Small intestine (tissue), 16 donors: ENCODE measurements around the gene COQ8B. TPM values are rescaled to one million over a fixed set of nuclear protein-coding genes. Genes with fewer than 3 reads are reported as not detected.
"Not testable (repeated sequence)": the region's sequence is repeated elsewhere in the genome, so short reads cannot be mapped to it uniquely, and the experiment has no call there.

Experiments
- DNase-seq, 2 donors: peaks; one replicate each; pipeline versions ENCODE4 v3.0.0 to v3.0.0-alpha.2; 2013
- FAIRE-seq: peaks from 2 replicates; lab custom pipeline; 2012; peaks lifted over from hg19 to GRCh38; lab: Jason Lieb, UNC
- H3K27ac ChIP-seq, 3 donors: one replicate each; pipeline ENCODE4 v1.5.1; 2013; ENCODE audit warnings: low read length in 2 of 3, mild to moderate bottlenecking in 2 of 3, control low read depth in 1 of 3, inconsistent platforms in 1 of 3, low read depth in 1 of 3, moderate library complexity in 1 of 3
- H3K27me3 ChIP-seq, 3 donors: one replicate each; pipeline ENCODE4 v1.6.1; 2013; ENCODE audit warnings: low read length in 3 of 3, inconsistent platforms in 1 of 3; ENCODE audit not compliant: control insufficient read depth in 3 of 3, insufficient read depth in 3 of 3
- H3K36me3 ChIP-seq, 3 donors: one replicate each; pipeline ENCODE4 v1.6.1; 2013; ENCODE audit warnings: low read length in 3 of 3, inconsistent platforms in 1 of 3, low read depth in 1 of 3, mild to moderate bottlenecking in 1 of 3, moderate library complexity in 1 of 3; ENCODE audit not compliant: control insufficient read depth in 3 of 3, insufficient read depth in 2 of 3
- H3K4me1 ChIP-seq, 3 donors: one replicate each; pipeline ENCODE4 v1.6.1; 2013; ENCODE audit warnings: low read length in 2 of 3, inconsistent platforms in 1 of 3, low read depth in 1 of 3, mild to moderate bottlenecking in 1 of 3, moderate library complexity in 1 of 3; ENCODE audit not compliant: control insufficient read depth in 3 of 3, insufficient read depth in 2 of 3
- H3K4me3 ChIP-seq, 3 donors: one replicate each; pipeline ENCODE4 v1.5.1; 2013; ENCODE audit warnings: low read length in 3 of 3, control low read depth in 1 of 3, inconsistent platforms in 1 of 3, low read depth in 1 of 3, mild to moderate bottlenecking in 1 of 3, moderate library complexity in 1 of 3
- H3K9me3 ChIP-seq, 2 donors: one replicate each; pipeline ENCODE4 v1.6.1; 2013; ENCODE audit warnings: low read depth in 1 of 2, low read length in 1 of 2; ENCODE audit not compliant: control insufficient read depth in 2 of 2, insufficient read depth in 1 of 2
- WGBS, 3 donors: extraction: QIAGEN DNeasy Blood & Tissue Kit; methylation state at CpG; one replicate each; pipeline ENCODE4 v1.1.7; 2013; 5-methylcytosine and 5-hydroxymethylcytosine counted together
- long read RNA-seq, 10 donors: transcript quantifications; one replicate each; lab custom pipeline, GENCODE V29; 2026
- polyA plus RNA-seq, 4 donors: library from polyadenylated mRNA; stranded (reverse) in 3 of 4; unstranded in 1 of 4; fragments of 200-250 nt in 3 of 4; fragments of 120-200 nt in 1 of 4; gene quantifications; one replicate each; pipeline versions ENCODE4 v1.2.1 to v1.2.3, GENCODE V29; 2013
- donor health status: healthy with polysubstance abuse.
- donor health status: control.
- donor health status: control.
- donor health status: Bipolar disorder and iron deficiency.
- donor health status: healthy.

COQ8B gene
- 10 to 100 TPM; 29.2 to 45.5 (median 42.8) TPM for polyA plus RNA-seq
- long read RNA-seq, donor 1, partial matches to known transcripts, result 0 of 18 reads
- long read RNA-seq, donor 1, other reads (novel, unspliced or antisense), result 15 of 18 reads
- long read RNA-seq, donor 2, partial matches to known transcripts, result 0 of 1 reads
- long read RNA-seq, donor 2, other reads (novel, unspliced or antisense), result 0 of 1 reads
- long read RNA-seq, donor 3, partial matches to known transcripts, result 0 of 2 reads
- long read RNA-seq, donor 3, other reads (novel, unspliced or antisense), result 0 of 2 reads
- long read RNA-seq, donor 4, result 0 reads
- long read RNA-seq, donor 5, result 0 reads
- long read RNA-seq, donor 6, result 0 reads
- long read RNA-seq, donor 7, partial matches to known transcripts, result 0 of 1 reads
- long read RNA-seq, donor 7, other reads (novel, unspliced or antisense), result 0 of 1 reads
- long read RNA-seq, donor 8, result 0 reads
- long read RNA-seq, donor 9, result 0 reads
- long read RNA-seq, donor 10, partial matches to known transcripts, result 0 of 6 reads
- long read RNA-seq, donor 10, other reads (novel, unspliced or antisense), result 5 of 6 reads

DNA sequence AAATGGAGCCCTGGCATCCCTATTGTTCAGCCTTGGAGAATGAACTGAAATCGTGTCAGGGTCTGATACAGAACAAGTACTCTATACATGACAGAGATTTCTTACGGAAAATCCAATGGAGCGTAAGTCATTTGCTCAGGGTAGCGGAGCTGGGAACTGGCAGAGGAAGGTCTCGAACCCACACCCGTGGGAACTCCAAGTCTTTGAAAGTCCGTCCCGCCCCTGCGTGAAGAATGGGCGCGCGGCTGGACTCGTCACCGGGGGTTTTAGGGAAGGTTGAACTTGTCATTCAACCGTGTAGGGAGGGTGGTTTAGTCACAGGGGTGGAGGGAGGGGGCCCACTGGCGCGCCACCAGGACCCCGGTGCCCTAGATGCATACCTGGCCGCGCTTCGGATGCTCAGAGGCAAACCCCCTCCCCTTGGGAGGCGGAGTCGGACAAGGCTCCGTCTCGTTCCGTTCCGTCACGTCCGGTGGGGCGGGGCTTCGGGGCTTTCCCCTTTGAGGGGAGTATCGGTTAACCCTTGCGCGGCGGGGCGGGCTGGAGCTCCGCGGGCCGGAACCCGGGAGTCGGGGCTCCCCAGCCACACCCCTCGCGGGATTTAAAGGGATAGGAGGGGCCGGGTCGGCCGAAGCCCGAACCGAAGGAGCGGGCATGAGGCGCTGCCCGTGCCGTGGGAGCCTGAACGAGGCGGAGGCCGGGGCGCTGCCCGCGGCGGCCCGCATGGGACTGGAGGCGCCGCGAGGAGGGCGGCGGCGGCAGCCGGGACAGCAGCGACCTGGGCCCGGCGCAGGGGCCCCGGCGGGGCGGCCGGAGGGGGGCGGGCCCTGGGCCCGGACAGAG is at the start of gene COQ8B, which contains the start of gene ITPKC:
TSS of gene COQ8B (minus strand) at position 405 of the 843 bp plus-strand sequence. CDS start 2,254 bp downstream, outside the sequence.
TSS of gene ITPKC (plus strand) at position 631 of the 843 bp plus-strand sequence. CDS start at position 655, 24 bp downstream.
- Histone ChIP-seq H3K27ac (peak within 1 kb of the TSS; percentile 98 to 99 (median 99)), H3K9me3 (no peaks in the 10 kb centered on the region), H3K4me3 (peak within 1 kb of the TSS; percentile 88 to 93 (median 88)), H3K4me1 (peaks cover 0 to 39% (median 2%) of the 10 kb centered on the region in 3 donors), H3K36me3 (peaks cover 0 to 33% (median 0%) of the 10 kb centered on the region in 3 donors), H3K27me3 (no peaks in the 10 kb centered on the region)
- peak; percentile 99 to 100 for DNase-seq
- FAIRE-seq, result no peak
- 0% methylated on average over 29 to 76 of the region's 76 CpGs for WGBS, 3 donors

DNA sequence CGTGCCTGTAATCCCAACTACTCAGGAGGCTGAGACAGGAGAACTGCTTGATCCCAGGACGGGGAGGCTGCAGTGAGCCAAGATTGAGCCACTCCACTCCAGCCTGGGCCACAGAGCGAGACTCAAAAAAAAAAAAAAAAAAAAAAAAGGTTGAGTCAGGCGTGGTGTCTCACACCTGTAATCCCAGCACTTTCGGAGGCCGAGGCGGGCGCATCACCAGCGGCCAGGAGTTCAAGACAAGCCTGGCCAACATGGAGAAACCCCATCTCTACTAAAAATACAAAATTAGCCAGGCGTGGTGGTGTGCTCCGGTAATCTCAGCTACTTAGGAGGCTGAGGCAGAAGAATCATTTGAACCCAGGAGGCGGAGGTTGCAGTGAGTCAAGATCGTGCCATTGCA is 49.7 kb upstream of the COQ8B start:
- FAIRE-seq, DNase-seq, H3K4me3 ChIP-seq, H3K9me3 ChIP-seq, H3K27ac ChIP-seq, H3K4me1 ChIP-seq, H3K27me3 ChIP-seq: not testable (repeated sequence)
- peaks cover 28 to 75% (median 40%) of the 10 kb centered on the region in 3 donors for H3K36me3 ChIP-seq
- 95 to 97% (median 97%) methylated on average over 11 to 13 of the region's 13 CpGs for WGBS, 3 donors

DNA sequence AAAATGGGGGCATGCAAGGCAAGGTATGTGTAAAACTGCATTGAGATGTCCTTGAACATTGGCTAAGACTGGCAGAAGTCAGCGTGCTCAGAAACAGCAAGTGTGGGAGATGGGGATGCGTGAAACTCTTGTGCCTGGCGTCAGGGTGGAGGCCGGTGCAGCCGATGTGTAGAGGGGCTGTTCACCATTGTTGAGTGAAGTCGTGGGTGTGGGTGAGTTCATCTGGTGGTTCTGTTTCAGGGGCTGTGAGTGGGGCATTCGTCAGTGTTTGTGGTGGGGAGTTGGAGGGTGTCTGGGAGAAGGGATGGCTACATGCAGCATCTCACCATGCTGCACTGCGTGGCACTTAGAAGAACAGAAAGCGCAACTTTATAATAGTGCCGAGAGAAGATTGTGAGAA is 47.3 kb upstream of the COQ8B start:
- peaks cover 41 to 85% (median 47%) of the 10 kb centered on the region in 3 donors for H3K36me3 ChIP-seq
- no peaks in the 10 kb centered on the region for H3K4me1 ChIP-seq
- no peak for DNase-seq
- no peaks in the 10 kb centered on the region for H3K9me3 ChIP-seq
- no peak overlapping the region for H3K4me3 ChIP-seq
- no peak for FAIRE-seq
- no peaks in the 10 kb centered on the region for H3K27me3 ChIP-seq
- WGBS, 3 donors, result 83 to 88% (median 85%) methylated on average over 10 of the region's 10 CpGs
- no peak overlapping the region for H3K27ac ChIP-seq

DNA sequence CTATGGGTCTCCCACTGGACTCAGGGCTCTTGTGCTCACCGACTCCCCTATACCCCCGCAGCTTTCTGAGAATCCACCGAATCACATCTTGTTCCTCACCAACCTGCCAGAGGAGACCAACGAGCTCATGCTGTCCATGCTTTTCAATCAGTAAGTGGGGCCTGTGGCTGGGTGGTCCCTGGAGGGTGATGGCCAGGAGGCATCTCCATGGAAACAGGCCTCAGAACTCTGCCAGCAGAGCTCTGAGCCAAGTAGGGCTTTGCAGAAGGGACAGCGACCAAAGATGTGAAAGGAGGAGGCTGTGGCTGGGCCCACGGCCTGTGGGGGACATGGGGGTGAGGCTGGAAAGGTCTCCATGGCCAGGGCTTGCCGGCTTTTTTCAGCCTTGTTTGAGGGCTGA is 46.8 kb upstream of the COQ8B start:
- Histone ChIP-seq H3K36me3 (peaks cover 41 to 86% (median 47%) of the 10 kb centered on the region in 3 donors), H3K27me3 (no peaks in the 10 kb centered on the region), H3K9me3 (no peaks in the 10 kb centered on the region), H3K4me3 (no peak overlapping the region), H3K4me1 (no peaks in the 10 kb centered on the region), H3K27ac (no peak overlapping the region)
- WGBS, 3 donors, result 87 to 94% (median 91%) methylated on average over 7 of the region's 7 CpGs
- FAIRE-seq (no peak), DNase-seq (no peak)

DNA sequence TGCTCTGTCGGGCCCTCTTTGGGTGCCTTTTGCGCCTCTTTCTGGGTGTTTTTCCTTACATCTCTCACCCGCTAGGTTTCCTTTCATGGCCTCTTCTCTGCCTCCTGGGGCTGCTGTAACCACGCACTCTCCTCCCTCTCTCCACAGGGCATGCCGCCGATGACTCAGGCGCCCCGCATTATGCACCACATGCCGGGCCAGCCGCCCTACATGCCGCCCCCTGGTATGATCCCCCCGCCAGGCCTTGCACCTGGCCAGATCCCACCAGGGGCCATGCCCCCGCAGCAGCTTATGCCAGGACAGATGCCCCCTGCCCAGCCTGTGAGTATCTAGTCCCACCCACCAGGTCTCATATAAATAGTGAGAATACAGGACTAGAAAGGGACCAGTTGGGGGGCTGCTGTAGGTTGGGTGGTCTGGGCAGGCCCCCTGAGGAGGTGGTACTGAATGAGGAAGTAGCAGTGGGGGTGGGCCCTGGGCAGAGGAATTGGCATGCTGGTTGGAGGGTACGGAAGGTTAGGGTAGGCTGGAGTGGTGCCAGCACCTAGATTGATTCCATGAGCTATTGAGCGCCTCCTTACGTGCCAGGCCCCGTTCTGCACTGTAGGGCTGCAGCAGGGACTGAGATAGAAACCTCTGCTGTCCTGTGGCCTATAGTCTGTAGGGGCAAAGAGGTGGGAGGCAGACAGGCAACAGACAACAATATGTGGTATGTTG is 46.2 kb upstream of the COQ8B start:
- 91 to 95% (median 91%) methylated on average over 17 of the region's 17 CpGs for WGBS, 3 donors
- DNase-seq (no peak), FAIRE-seq (no peak)
- H3K4me3 ChIP-seq, result no peak overlapping the region
- no peak overlapping the region for H3K27ac ChIP-seq
- no peaks in the 10 kb centered on the region for H3K9me3 ChIP-seq
- H3K36me3 ChIP-seq, result peaks cover 41 to 91% (median 47%) of the 10 kb centered on the region in 3 donors
- H3K27me3 ChIP-seq, result no peaks in the 10 kb centered on the region
- no peaks in the 10 kb centered on the region for H3K4me1 ChIP-seq

DNA sequence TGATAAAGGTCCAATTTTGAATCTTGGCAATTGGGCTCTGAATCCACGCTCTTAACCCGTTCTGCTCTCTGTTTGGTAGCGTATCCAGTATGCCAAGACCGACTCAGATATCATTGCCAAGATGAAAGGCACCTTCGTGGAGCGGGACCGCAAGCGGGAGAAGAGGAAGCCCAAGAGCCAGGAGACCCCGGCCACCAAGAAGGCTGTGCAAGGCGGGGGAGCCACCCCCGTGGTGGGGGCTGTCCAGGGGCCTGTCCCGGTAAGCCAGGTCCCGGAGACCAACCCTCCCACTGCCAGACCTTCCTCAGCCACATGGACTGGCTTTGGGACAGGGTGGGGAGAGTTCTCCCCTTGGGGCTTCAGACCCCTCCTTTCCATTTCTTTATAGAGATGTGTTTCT is 42.7 kb upstream of the COQ8B start:
- Histone ChIP-seq H3K27ac (no peak overlapping the region), H3K4me1 (peaks cover 0 to 11% (median 11%) of the 10 kb centered on the region in 3 donors), H3K4me3 (no peak overlapping the region), H3K36me3 (peaks cover 36 to 89% (median 36%) of the 10 kb centered on the region in 3 donors), H3K27me3 (no peaks in the 10 kb centered on the region), H3K9me3 (no peaks in the 10 kb centered on the region)
- FAIRE-seq, result no peak
- DNase-seq, result no peak
- WGBS, 3 donors, result 90 to 97% (median 94%) methylated on average over 13 of the region's 13 CpGs

DNA sequence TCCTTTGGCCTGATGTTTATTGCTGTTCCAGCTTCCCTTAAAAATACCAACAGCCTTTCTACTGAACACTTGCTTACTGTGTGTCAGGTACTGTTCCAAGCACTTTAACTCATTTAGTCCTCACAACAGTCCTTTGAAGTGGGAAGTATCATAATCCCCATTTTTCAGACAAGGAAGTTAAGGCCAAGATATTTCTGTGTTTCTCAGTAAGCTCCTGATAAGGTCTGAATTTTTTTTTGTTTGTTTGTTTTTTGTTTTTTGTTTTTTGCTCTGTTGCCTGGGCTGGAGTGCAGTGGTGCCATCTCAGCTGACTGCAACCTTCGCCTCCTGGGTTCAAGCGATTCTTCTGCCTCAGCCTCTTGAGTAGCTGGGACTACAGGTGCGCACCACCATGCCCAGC is 41.8 kb upstream of the COQ8B start:
- Histone ChIP-seq H3K36me3 (peaks cover 28 to 87% (median 35%) of the 10 kb centered on the region in 3 donors), H3K4me1 (peaks cover 0 to 19% (median 11%) of the 10 kb centered on the region in 3 donors), H3K9me3 (no peaks in the 10 kb centered on the region), H3K4me3 (no peak overlapping the region), H3K27me3 (no peaks in the 10 kb centered on the region), H3K27ac (no peak overlapping the region)
- no peak for FAIRE-seq
- 95 to 98% (median 97%) methylated on average over 3 of the region's 3 CpGs for whole genome bisulfite sequencing, 3 donors
- DNase-seq, result no peak
